Measurements from ENCODE around the gene OR4S2.

OR4S2 gene

GRCh38 chr11:55652560-55652959 lies 4.4 kb downstream of the OR4S2 start:
- TF ChIP-seq SIN3A (IDR thresholded peaks at IDR 0.05; ENCODE audit: borderline replicate concordance, insufficient read depth, low read length) (no peak), TAF1 (IDR thresholded peaks at IDR 0.05; ENCODE audit: borderline replicate concordance, insufficient read depth, low read length) (no peak), FOXP2 (optimal IDR thresholded peaks at IDR 0.05; ENCODE audit: borderline replicate concordance, extremely low read depth, extremely low read length, insufficient read depth) (no peak), POLR2AphosphoS5 (IDR thresholded peaks at IDR 0.05; ENCODE audit: low read depth, low read length) (no peak)
- TF ChIP-seq, protein P1, sequence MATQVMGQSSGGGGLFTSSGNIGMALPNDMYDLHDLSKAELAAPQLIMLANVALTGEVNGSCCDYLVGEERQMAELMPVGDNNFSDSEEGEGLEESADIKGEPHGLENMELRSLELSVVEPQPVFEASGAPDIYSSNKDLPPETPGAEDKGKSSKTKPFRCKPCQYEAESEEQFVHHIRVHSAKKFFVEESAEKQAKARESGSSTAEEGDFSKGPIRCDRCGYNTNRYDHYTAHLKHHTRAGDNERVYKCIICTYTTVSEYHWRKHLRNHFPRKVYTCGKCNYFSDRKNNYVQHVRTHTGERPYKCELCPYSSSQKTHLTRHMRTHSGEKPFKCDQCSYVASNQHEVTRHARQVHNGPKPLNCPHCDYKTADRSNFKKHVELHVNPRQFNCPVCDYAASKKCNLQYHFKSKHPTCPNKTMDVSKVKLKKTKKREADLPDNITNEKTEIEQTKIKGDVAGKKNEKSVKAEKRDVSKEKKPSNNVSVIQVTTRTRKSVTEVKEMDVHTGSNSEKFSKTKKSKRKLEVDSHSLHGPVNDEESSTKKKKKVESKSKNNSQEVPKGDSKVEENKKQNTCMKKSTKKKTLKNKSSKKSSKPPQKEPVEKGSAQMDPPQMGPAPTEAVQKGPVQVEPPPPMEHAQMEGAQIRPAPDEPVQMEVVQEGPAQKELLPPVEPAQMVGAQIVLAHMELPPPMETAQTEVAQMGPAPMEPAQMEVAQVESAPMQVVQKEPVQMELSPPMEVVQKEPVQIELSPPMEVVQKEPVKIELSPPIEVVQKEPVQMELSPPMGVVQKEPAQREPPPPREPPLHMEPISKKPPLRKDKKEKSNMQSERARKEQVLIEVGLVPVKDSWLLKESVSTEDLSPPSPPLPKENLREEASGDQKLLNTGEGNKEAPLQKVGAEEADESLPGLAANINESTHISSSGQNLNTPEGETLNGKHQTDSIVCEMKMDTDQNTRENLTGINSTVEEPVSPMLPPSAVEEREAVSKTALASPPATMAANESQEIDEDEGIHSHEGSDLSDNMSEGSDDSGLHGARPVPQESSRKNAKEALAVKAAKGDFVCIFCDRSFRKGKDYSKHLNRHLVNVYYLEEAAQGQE (IDR thresholded peaks at IDR 0.05; ENCODE audit: insufficient read depth in 1 of 2, low read depth in 2 of 2, low read length in 2 of 2), result no peak

- no peak for TF ChIP-seq TAF1 (IDR thresholded peaks at IDR 0.05; ENCODE audit: borderline replicate concordance, insufficient read depth, low read length)
- TF ChIP-seq POLR2AphosphoS5 (IDR thresholded peaks at IDR 0.05; ENCODE audit: low read depth, low read length), result no peak
- TF ChIP-seq, protein P1 (IDR thresholded peaks at IDR 0.05; ENCODE audit: insufficient read depth in 1 of 2, low read depth in 2 of 2, low read length in 2 of 2), result no peak
- TF ChIP-seq FOXP2 (optimal IDR thresholded peaks at IDR 0.05; ENCODE audit: borderline replicate concordance, extremely low read depth, extremely low read length, insufficient read depth), result no peak
- TF ChIP-seq SIN3A (IDR thresholded peaks at IDR 0.05; ENCODE audit: borderline replicate concordance, insufficient read depth, low read length), result no peak
These were observed 7.0 kb downstream of the OR4S2 start for GRCh38 chr11:55655096-55655495.

DNA sequence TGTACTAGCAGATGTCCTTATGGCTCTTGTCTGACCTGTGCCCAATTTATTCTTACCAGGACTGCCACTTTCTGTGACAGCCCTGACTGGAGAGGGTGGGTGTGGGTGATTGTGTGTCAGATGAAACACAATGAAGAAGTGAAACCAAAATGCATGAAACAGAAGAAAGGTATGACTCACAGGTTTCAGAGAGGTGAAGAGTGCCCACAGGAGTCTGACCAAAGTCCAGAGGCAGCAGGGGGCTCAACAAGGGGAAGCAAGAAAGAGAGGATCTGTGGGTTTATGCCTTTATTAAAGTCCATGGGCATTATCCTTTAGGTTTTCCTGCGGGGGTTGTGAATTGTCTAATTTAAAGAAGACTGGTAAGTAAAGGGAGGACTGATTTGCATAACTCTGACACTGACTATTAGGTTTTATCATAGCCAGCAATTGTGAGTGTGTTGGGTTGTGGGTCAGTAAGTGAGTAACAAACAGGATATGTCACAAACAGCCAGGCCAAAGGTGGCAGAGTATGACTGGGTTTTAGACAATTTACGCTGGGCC lies 10.0 kb downstream of the OR4S2 start:
- TF ChIP-seq SIN3A (IDR thresholded peaks at IDR 0.05; ENCODE audit: borderline replicate concordance, insufficient read depth, low read length) (no peak), FOXP2 (optimal IDR thresholded peaks at IDR 0.05; ENCODE audit: borderline replicate concordance, extremely low read depth, extremely low read length, insufficient read depth) (no peak), TAF1 (IDR thresholded peaks at IDR 0.05; ENCODE audit: borderline replicate concordance, insufficient read depth, low read length) (no peak)
- TF ChIP-seq, protein P1 (IDR thresholded peaks at IDR 0.05; ENCODE audit: insufficient read depth in 1 of 2, low read depth in 2 of 2, low read length in 2 of 2), result no peak

DNA sequence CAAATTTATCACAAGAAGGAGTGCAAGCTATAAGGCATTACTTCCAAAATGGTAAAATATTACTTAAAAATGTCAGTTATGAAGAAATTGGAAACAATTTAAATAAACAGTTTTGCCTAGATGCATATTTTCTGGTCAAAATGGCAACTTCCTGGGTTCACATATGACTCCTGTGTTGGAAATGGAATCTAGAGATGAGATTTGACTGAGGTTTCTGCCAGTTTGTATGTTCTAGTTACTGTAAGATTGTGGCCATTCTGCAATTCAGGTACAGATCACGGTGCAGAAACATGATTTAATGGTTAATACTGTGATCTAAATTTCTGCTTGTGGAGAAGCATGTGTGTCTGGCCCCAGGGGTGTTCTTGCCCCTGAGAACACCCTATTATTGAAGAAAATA lies 10.5 kb downstream of the OR4S2 start:
- TF ChIP-seq, protein P1 (IDR thresholded peaks at IDR 0.05; ENCODE audit: insufficient read depth in 1 of 2, low read depth in 2 of 2, low read length in 2 of 2), result no peak
- no peak for TF ChIP-seq POLR2AphosphoS5 (IDR thresholded peaks at IDR 0.05; ENCODE audit: low read depth, low read length)
- TF ChIP-seq SIN3A (IDR thresholded peaks at IDR 0.05; ENCODE audit: borderline replicate concordance, insufficient read depth, low read length), result no peak
- TF ChIP-seq TAF1 (IDR thresholded peaks at IDR 0.05; ENCODE audit: borderline replicate concordance, insufficient read depth, low read length), result no peak
- no peak for TF ChIP-seq FOXP2 (optimal IDR thresholded peaks at IDR 0.05; ENCODE audit: borderline replicate concordance, extremely low read depth, extremely low read length, insufficient read depth)

DNA sequence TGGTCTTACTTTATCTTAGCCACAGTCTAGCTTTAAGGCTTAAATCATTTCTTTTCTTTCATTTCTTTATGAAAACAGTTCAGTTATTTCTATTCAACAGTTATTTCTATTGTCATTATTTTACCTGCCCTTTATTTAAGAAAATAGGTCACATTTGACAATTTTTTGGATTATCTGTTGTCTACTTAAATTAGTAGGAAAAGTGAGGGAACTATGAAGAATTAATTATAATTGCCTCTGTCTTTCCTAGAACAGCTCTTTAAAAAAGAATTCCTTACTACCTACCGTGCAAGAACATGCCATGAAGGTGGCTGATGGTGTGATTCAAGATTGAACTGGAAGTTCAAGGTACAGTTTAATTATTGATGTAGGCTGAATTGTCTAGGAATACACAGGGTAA lies 13.8 kb downstream of the OR4S2 start, which contains the start of gene OR4C6:
Gene OR4C6 (plus strand): TSS at position 301 of the 400 bp plus-strand sequence. CDS start 2,966 bp downstream, outside the sequence.
- TF ChIP-seq FOXP2 (optimal IDR thresholded peaks at IDR 0.05; ENCODE audit: borderline replicate concordance, extremely low read depth, extremely low read length, insufficient read depth) (no peak), SIN3A (IDR thresholded peaks at IDR 0.05; ENCODE audit: borderline replicate concordance, insufficient read depth, low read length) (no peak), TAF1 (IDR thresholded peaks at IDR 0.05; ENCODE audit: borderline replicate concordance, insufficient read depth, low read length) (no peak), POLR2AphosphoS5 (IDR thresholded peaks at IDR 0.05; ENCODE audit: low read depth, low read length) (no peak)
- TF ChIP-seq, protein P1 (IDR thresholded peaks at IDR 0.05; ENCODE audit: insufficient read depth in 1 of 2, low read depth in 2 of 2, low read length in 2 of 2), result no peak

All from PFSK-1 (cell line).